ENCODE measurements around the gene CTNNA3. TPM values are rescaled to one million over a fixed set of nuclear protein-coding genes. Genes with fewer than 3 reads are reported as not detected.

The CTNNA3 gene
- total RNA-seq, 2 donors from 2014 or later = 0.37 to 1.1 TPM

- no peak for TF ChIP-seq CTCF (IDR thresholded peaks at IDR 0.05)
- Histone ChIP-seq H3K36me3 (no peaks in the 10 kb centered on the region), H3K9ac (ENCODE audit: low read depth in 2 of 2, low read length in 2 of 2) (no peak overlapping the region), H3K9me3 (no peaks in the 10 kb centered on the region), H3K27ac (no peak overlapping the region), H3K27me3 (no peaks in the 10 kb centered on the region), H3K4me1 (no peaks in the 10 kb centered on the region), H3K4me3 (no peak overlapping the region)
- intact Hi-C loops (cut with DNase I) = no loop called here
- DNase-seq = no peak
Observed at GRCh38 chr10:66538908-66539307, 1157.1 kb downstream of the CTNNA3 start.

- no peaks in the 10 kb centered on the region for H3K27me3 ChIP-seq
- H3K9me3 ChIP-seq = no peaks in the 10 kb centered on the region
- intact Hi-C loops (cut with DNase I) = no loop called here
- H3K36me3 ChIP-seq = no peaks in the 10 kb centered on the region
- no peak for DNase-seq
- no peak for TF ChIP-seq CTCF (IDR thresholded peaks at IDR 0.05)
- H3K27ac ChIP-seq = no peak overlapping the region
- H3K9ac ChIP-seq (ENCODE audit: low read depth in 2 of 2, low read length in 2 of 2) = no peak overlapping the region
- no peaks in the 10 kb centered on the region for H3K4me1 ChIP-seq
- H3K4me3 ChIP-seq = no peak overlapping the region
Observed at GRCh38 chr10:66538371-66538770, 1157.6 kb downstream of the CTNNA3 start.

GRCh38 chr10:66537186-66537585, 1158.8 kb downstream of the CTNNA3 start:
- H3K27me3 ChIP-seq = no peaks in the 10 kb centered on the region
- no peaks in the 10 kb centered on the region for H3K4me1 ChIP-seq
- intact Hi-C loops (cut with DNase I) = no loop called here
- no peaks in the 10 kb centered on the region for H3K36me3 ChIP-seq
- H3K9me3 ChIP-seq = no peaks in the 10 kb centered on the region
- H3K9ac ChIP-seq (ENCODE audit: low read depth in 2 of 2, low read length in 2 of 2) = no peak overlapping the region
- H3K27ac ChIP-seq = no peak overlapping the region
- no peak for DNase-seq
- H3K4me3 ChIP-seq = no peak overlapping the region
- no peak for TF ChIP-seq CTCF (IDR thresholded peaks at IDR 0.05)

- H3K27ac ChIP-seq = no peak overlapping the region
- no peak for DNase-seq
- intact Hi-C loops (cut with DNase I) = no loop called here
- no peaks in the 10 kb centered on the region for H3K27me3 ChIP-seq
- H3K9ac ChIP-seq (ENCODE audit: low read depth in 2 of 2, low read length in 2 of 2) = no peak overlapping the region
- H3K4me1 ChIP-seq = no peaks in the 10 kb centered on the region
- no peaks in the 10 kb centered on the region for H3K9me3 ChIP-seq
- no peak overlapping the region for H3K4me3 ChIP-seq
- no peak for TF ChIP-seq CTCF (IDR thresholded peaks at IDR 0.05)
- no peaks in the 10 kb centered on the region for H3K36me3 ChIP-seq
Observed at GRCh38 chr10:66535439-66535838, 1160.6 kb downstream of the CTNNA3 start.

GRCh38 chr10:66534866-66535265, 1161.1 kb downstream of the CTNNA3 start:
- no peak overlapping the region for H3K4me3 ChIP-seq
- H3K4me1 ChIP-seq = no peaks in the 10 kb centered on the region
- no peaks in the 10 kb centered on the region for H3K9me3 ChIP-seq
- no peak overlapping the region for H3K9ac ChIP-seq (ENCODE audit: low read depth in 2 of 2, low read length in 2 of 2)
- intact Hi-C loops (cut with DNase I) = no loop called here
- no peaks in the 10 kb centered on the region for H3K36me3 ChIP-seq
- H3K27ac ChIP-seq = no peak overlapping the region
- no peak for DNase-seq
- no peaks in the 10 kb centered on the region for H3K27me3 ChIP-seq
- no peak for TF ChIP-seq CTCF (IDR thresholded peaks at IDR 0.05)

GRCh38 chr10:66521506-66521905, 1174.5 kb downstream of the CTNNA3 start:
- Histone ChIP-seq H3K36me3 (no peaks in the 10 kb centered on the region), H3K4me3 (no peak overlapping the region), H3K4me1 (no peaks in the 10 kb centered on the region), H3K9me3 (no peaks in the 10 kb centered on the region), H3K27ac (no peak overlapping the region), H3K9ac (ENCODE audit: low read depth in 2 of 2, low read length in 2 of 2) (no peak overlapping the region), H3K27me3 (no peaks in the 10 kb centered on the region)
- intact Hi-C loops (cut with DNase I) = no loop called here
- TF ChIP-seq CTCF (IDR thresholded peaks at IDR 0.05) = no peak
- no peak for DNase-seq

Measured in colonic mucosa (tissue), 4 donors.